NCI-H2227 (cell line): Measurements from ENCODE around the gene CFAP54.

ENCODE experiments used
- DNase-seq: peaks from one replicate; lab custom pipeline; 2025; ENCODE audit not compliant: unreplicated experiment; lab: John Stamatoyannopoulos, UW

The CFAP54 gene

DNA sequence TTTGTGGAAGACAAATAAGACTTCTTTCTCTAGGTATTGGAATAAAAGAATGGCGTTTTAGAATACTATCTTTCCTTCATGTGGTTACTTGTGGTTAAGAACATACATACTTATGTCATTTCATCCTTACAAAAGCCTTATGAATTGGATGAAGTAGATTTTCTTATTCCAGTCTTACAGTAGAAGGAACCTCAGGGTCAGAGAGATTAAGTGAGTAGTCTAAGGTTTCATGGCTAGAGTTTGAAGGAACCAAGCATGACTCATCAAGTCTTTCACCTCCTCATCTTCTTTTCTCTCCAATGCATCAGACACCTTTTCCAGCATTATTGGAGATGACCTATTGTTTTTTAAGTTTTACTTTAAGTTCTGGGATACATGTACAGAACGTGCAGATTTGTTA, 324.8 kb downstream of the CFAP54 start:
- no peak for DNase-seq

DNA sequence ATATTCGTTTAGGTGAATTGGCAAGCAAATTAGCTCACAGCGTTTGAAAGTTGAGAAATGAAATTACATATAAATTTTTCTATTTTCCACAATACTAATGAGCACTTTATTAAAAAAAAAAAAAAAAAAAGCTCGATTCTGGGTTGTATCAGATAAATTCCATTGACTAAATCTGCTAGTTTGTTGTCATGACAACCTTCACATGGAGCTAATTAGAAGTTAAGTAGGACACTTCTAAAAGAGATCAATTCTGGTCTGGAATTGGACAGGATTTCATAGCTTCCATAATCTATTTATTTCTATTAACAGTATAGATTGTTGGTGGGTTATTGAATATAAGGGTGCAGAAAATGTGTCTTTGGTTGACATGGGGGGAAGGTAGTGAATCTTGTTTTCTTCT, 332.2 kb downstream of the CFAP54 start:
- DNase-seq = no peak

DNA sequence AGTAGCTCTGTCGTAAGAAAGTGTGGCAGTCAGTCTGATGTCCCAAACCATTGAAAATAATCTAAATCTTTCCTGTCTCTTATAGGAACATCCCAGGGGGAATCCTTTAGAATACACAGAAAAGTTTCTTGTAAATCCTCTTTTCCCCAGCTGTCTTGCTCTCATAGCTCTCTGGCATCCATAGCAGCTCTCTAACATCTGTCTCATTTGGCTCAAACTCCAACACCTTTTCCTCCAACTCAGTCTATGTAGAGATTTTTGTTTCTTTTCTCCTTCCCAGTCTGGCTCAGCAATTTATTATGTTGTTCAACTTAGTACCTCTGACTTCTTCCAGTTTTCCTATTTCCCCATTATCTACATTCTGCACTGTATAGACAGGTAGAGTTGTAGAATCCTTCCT, 333.3 kb downstream of the CFAP54 start:
- no peak for DNase-seq

DNA sequence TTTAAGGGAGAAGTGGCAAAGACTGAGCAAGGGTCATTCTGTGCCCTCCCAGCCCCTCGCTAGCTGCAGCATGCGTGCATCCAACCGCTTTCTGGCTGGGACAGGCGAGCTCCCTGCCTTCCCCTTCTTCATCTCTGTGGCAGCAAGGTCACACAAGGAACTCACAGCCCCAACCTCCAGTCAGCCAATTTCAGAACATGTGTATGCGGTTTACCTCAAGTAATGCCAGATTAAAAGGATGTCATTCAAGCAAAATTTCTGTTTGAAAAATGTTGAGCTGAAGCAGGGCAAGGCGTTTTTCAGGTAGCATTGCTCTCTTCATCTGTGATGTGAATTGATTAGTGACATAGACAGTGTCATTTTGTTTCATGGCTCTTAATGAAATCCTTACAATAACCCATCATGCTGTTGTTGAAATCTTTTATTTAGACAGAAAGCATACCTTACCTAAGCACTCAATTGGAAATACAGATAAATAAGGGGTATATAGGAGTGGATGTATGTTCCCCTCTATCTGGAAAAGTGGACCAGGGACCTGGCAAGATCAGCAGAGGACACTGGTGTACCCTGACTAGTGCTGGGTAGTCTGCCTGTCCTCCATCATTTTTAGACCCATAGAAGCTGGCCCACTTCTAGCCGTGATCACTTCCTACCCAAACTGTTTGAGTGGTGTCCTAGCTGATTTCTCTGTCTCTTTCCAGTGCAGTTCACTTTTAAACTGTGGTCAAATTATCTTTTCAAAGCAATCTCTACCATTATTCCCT, 334.9 kb downstream of the CFAP54 start:
- no peak for DNase-seq

DNA sequence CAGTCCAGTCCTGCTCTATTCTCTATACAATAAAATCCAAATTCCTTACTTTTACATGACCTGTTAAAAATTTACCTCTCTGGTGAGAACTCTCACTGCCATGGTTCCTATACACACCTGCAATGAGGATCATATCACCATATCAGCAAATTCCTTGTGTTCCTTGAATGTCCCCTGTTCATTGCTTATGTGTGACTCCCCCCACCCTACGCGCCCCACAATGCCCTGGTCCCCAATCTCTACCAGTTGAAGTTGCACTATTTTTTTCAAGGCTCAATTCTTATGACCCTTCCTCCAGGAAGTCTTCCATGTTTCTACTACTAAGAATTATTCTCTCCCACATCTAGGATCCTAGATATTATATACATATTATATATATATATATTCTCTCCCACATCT, 335.5 kb downstream of the CFAP54 start:
- DNase-seq = no peak

DNA sequence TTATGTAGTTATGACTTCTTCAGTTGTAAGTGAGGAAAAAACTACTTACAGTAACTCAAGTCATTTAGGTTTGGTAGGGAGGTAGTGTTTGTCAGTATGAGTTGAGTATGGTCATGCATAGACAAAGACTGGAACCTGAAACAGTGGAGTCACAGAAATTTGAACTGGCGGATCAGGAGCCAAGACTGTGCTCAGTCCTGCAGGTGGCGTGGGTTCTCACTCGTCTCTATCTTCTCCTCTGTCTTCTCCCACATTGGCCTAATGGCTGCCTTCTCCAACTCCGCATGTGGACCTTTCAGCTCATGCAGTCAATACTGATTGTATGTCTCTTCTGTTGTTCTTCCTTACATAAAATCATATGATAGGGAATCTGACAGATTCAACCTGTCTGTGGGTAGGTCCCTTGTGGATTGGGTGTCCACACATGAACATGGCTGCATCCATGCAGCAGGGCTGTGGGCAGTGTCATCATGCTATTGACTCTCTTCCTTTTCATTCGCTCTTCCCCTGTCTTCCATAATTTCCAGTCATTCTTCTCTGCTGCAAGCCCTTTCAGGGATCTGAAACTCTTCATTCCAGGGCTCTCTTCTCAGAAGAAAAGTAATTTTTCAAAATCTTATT, 338.9 kb downstream of the CFAP54 start:
- DNase-seq = no peak

DNA sequence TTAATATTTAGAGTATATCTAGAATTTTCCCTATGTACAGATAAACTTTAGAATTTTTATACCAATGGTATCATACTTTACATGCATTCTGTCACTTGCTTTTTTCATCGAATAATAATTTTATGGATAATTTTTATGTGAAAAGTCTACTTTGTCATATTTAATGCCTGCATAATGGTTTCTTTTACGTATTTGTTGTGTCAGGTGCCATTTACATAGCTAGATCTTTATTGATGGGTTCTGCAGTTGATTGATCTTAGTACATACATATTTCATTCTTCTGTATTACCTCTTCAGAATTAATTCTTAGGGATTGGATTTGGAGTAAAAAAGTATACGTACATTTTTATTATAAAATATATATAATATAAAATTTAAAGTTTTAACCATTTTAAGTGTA, 340.0 kb downstream of the CFAP54 start:
- no peak for DNase-seq

DNA sequence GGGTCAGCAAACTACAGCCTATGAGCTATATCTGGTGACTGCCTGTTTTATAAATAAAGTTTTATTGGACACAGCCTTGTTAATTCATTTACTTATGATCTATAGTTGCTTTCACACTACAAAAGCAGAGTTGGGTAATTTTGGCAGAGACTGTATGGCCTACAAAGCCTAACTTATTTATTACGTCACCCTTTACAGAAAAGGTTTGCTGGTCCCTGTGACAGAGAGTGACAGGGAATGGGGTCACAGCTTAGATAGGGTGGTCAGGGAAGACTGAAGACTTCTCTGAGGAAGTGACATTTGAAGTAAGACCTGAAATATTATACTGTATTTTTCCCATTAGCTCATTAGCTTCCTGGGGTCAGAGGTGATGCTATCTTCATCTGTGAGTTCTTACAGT, 342.0 kb downstream of the CFAP54 start:
- DNase-seq = no peak

DNA sequence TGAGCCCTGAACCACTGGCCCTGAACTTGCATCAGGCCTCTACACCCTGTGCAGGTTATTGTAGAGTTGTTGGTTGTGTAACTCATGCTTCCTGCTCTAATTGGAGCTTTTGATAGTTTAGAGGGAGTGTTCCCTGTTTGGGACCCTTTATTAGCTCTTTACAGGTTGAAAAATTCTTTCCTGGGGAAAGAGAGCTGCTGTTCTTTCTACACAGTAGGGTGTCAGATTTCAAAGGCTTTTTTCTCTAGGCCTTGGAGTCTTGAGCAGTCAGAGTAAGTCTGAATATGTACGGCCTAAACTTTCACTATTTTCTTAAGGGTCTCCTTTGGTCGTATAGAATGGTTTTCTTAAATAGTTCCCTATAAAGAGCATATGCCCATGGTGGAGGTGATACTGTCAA, 356.9 kb downstream of the CFAP54 start:
- DNase-seq = no peak

DNA sequence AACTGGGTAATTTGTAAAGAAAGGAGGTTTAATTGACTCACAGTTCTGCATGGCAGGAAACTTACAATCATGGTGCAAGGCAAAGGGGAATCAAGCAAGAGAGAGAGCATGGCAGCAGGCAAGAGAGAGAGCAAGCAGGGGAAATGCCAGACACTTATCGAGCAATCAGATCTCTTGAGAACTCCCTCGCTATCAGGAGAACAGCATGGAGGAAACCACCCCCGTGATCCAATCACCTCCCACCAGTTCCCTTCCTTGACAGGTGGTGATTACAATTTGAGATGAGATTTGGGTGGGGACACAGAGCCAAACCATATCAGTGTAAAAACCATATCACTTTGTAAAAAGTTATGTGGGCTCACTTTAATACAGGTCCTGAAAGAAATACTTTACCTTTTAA, 361.3 kb downstream of the CFAP54 start:
- no peak for DNase-seq

DNA sequence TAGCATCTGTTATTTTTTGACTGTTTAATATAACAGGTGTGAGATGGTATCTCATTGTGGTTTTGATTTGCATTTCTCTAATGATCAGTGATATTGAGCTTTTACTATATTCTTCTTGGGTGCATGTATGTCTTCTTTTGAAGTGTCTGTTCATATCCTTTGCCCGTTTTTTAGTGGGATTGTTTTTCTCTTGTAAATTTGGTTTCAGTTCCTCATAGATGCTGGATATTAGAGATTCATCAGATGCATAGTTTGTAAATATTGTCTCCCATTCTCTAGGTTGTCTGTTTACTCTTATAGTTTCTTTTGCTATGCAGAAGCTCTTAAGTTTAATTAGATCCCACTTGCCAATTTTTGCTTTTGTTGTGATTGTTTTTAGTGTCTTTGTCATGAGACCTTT, 368.8 kb downstream of the CFAP54 start:
- no peak for DNase-seq

DNA sequence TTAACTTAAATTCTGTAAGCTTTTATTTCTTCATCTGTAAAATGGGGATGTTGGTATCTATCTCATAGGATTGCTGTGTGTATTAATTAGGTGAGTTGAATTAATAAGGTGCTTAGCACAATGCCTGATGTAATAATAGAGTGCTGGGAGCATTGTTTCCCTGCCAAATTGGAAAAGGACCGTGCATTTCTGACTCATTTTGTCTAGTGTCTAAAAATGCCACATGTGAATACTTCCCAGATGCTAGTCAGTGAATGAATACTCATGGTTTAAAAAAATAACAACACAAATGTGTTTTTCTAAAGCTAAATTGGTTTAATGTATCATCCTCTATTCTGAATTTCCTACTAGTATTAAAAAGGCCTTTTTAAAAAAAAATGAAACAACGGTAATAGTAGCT, 372.3 kb downstream of the CFAP54 start:
- no peak for DNase-seq

DNA sequence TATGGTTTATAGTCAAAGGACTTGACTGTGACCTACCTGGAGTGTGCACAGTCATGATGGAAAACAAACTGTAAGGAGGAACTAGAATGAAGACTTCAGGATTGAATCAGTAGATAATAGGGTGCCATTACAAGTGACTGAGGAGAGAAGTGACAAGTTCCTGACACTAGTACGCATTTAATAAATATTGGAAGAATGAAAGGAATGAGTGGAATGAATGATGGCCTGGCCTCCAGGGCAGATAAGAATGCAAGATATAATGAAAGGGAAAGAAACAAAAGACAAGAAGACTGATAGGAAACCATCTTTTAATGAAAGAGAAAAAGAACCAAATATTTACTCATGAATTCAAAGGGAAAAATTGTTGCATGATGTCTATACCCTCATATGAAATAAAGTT, 372.9 kb downstream of the CFAP54 start:
- no peak for DNase-seq

DNA sequence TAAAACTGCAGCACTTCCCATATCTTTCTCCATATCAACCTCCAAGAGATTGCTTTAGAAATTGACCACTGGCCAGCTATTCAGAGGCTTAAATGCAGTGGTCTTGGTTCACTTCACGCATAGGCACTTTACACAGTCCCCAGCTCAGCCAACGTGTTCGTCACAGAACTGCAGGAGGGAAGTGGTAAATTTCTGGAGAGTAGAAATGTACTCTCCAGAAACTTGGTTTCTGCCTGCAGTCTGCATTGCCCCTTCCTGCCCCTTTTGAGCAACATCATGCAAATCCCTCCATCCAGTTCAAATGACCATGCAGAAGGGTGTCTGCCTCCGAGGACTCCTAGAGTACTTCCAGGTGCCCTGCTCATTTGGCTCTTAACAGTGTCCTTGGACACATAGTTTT, 375.0 kb downstream of the CFAP54 start:
- DNase-seq = no peak

DNA sequence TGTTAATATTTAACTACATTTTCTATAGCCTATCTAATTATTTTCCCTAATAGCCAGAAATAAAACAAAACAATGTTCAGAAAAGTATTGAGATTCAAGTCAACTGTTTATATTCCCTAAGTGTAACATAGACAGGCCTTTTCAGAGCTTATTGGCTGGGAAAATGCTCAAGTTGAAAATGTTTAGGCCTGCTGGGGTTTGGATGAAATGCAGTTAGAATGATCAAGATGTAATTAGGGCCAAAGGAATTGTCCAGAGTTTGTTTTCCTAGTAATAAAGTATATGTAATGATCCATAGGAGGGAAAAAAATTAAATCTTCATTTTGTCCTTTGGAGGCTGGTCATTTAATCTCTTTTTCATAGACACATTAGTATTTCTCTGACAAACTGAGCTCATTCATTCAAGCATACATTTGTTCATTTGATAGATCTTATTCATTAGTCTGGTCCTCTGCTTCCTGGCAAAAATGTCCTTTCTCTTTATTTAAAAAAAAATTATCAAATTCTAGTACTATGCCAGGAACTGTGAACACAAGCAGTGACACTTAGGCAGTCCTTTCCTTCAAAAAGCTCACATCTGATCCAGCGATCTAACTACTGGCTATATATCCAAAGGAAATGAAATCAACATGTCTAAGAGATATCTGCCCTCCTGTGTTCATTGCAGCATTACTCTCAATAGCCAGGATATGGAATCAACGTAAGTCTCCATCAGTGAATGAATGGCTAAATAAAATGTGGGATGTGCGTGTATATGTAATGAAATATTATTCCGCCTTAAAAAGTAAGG, 377.6 kb downstream of the CFAP54 start:
- no peak for DNase-seq

DNA sequence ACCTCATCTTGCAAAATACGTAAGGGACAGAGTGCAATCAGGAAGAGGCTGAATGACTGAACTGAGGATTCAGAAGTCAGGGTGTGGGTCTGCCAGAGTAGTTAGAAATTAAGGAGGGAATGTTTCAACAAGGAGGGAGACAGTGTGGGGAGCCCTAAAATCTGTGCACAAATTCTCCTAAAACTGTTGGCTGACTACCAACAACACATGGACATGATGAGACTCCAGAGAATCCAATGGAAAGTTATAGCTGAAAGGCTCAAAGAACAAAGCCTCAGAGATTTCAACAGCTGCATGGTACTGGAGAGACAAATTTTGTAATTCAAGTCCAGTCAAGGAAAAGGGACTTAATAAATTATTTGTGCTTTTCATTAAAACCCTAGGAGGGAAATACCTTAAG, 381.6 kb downstream of the CFAP54 start:
- no peak for DNase-seq

DNA sequence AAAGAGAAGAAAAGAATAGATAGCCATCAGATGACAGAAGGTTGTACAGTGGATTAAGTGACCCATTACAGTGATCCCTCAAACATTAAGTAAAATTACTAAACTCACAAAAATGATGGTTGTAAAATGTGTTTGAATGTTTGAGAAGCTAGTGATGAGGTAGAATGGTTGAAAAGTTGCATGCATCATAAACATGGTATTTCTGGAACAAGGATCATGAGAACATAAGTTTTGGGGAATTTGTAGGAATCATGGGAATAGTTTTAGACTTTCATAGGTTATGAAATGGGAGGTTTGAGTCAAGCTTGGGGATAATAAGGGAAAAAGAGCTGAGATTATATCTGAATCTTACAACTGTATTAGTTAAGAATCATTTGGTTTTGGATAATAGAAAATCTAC, 383.6 kb downstream of the CFAP54 start:
- DNase-seq = no peak

DNA sequence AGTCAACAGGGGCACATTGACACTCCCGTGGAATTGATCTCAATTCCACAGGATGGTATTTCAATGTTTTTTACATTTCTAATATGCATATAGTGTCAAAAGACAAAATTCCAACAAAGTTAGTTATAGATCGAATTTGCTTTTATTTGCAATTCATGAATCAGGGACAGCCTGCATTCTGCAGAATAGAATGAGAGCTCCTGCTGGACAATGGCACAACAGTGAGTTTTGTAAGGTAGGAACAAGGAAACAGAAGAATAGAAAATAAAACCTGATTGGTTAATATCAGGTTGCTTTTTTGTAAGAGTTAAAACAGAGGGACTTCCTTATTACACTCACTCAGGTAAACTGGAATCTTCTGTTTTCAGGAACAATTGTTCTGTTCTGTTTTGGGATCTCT, 384.8 kb downstream of the CFAP54 start:
- no peak for DNase-seq

DNA sequence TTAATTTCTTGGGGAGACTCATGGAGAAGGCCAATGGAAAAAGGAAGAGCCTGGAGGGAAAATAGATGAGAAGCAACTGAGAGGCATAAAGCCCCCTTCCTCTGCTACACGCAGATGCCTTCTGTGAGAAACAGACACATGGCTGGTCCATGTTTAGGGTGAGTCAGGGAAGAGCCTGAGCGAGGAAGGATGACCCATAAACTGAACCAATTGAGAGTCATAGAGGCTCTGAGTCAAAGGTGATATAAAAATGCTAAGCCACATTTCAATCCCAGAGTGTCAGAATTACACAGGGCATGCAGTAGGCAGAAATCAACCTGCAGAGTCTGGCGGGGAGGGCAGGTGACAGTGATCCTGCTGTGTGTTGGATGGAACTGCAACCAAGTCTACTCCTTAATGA, 387.6 kb downstream of the CFAP54 start:
- no peak for DNase-seq

DNA sequence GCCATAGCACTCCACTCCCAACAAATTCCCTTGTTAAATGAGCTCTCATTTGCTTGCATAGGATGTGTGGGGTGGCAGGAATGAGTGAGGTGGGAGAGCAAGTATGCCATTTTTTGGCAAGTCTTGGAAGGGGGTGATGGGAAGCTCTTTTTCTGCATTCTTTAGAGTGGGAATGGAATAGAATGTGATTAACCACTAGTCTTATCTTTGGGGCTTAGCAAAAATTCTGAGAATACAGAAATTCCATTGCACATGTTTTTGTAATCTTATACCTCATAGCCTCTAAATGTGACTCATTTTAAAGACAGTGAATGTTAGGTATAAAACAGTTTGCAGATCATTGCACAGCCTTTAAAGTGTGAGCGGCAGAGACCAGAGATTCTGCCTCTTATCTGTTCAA, 389.3 kb downstream of the CFAP54 start:
- DNase-seq = no peak

DNA sequence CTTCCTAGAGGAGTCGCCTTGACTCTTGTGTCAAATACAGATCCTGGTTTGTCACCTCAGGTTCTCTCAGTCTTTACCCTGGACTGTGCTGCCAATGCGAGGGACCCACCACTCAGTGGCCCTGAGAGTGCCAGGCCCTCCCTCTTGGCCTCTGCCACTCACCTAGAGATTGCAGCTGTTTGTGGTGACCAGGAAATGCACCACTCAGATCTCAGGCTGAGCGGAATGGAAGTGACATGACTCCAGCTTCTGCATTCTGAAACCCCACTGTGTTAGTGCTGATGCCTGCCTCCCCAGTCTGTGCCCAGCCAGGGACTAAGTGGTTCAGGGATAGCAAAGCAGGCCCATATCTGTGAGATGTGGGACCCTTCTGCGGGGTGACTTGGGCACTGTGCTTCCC, 389.9 kb downstream of the CFAP54 start:
- no peak for DNase-seq

DNA sequence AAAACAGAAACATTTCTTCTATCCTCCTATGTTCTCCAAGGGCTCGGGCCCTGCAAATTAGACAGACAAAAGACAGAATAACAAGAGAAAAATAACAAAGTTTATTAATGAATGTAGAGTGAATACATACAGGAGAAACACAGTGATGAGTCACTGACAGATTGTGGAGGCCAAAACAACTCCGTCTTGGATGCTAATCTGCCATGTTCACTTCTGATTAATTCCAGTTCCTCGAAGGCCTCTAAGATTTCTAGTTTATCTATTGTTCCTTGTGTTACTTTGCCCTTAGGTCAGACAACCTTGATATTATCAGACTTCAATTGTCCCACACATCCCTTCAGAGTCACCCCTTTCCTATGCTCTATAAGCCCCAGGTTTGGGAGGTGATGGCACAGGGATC, 390.8 kb downstream of the CFAP54 start:
- DNase-seq = no peak
